Breast epithelium (tissue), 3 donors: ENCODE results near the gene SPRED2.

Source experiments
- POLR2A ChIP-seq: fragments of 450-650 bp; IDR thresholded peaks from one replicate; pipeline ENCODE4 v1.6.1; 2016; ENCODE audit warnings: antibody characterized with exemption, mild to moderate bottlenecking, moderate library complexity
- POLR2AphosphoS5 ChIP-seq, 3 donors: sonication (generic); formaldehyde crosslinking; IDR thresholded peaks; one replicate each; pipeline ENCODE4 v1.6.1; 2017; ENCODE audit warnings: antibody characterized with exemption in 3 of 3

GRCh38 chr2:65282477-65283053, 149.8 kb downstream of the SPRED2 start:
- TF ChIP-seq POLR2A (no peak), POLR2AphosphoS5 (IDR thresholded peaks at IDR 0.05) (no peak)
